ENCODE results near the gene UPF3A. TPM values are rescaled to one million over a fixed set of nuclear protein-coding genes. Genes with fewer than 3 reads are reported as not detected.

The UPF3A gene
- total RNA-seq = 10 to 100 TPM; 37.8 to 66.5 (median 44.7) TPM
- total RNA-seq (2013) = 60.8 TPM

DNA sequence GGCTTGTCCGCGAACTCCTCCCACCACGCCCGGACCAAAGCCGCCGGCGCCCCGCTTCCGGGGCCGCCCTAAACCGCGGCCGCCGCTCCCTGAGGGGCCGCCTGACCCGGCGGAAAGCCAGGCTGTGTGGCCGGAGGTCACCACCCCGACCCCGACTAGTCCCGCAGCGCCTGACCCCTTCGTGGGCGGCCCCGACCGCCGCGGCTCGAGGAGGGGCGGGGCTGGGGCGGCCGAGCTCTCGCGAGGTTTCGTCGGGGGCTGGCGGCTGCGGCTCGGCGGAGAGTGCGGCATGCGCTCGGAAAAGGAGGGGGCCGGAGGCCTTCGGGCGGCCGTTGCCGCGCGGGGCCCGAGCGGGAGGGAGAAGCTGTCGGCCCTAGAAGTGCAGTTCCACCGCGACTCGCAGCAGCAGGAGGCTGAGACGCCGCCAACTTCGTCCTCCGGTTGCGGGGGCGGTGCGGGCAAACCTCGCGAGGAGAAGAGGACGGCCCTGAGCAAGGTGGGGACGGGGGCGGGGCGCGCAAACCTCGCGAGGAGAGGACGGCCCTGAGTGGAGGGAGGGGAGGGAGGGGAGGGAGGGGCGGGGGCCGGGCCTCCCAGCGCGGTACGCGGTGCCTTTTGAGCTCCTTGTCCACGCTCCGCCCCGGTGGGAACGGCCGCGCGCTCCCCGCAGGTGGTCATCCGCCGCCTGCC is at the start of gene UPF3A:
UPF3A (plus strand) TSS at position 251 of the 690 bp plus-strand sequence; CDS start at position 290, 39 bp downstream.
- Histone ChIP-seq H3K4me1 (ENCODE audit: control insufficient read depth, insufficient read depth, low read length) (peaks cover 22% of the 10 kb centered on the region), H3K36me3 (ENCODE audit: control insufficient read depth, insufficient read depth, low read length) (peaks cover 22% of the 10 kb centered on the region), H3K9me3 (ENCODE audit: control insufficient read depth, insufficient read depth, low read length) (no peaks in the 10 kb centered on the region), H3K4me3 (ENCODE audit: low read length) (peak within 1 kb of the TSS; percentile 78), H3K27me3 (ENCODE audit: control insufficient read depth, insufficient read depth, low read length) (no peaks in the 10 kb centered on the region), H3K27ac (ENCODE audit: low read length) (peak within 1 kb of the TSS; percentile 91)
- intact Hi-C loops (cut with micrococcal nuclease) = loop anchor here (2.0 kb wide), 1 partner anchor 33 kb away; the partner anchor contains the start of gene CHAMP1
- no peaks in the 10 kb centered on the region for H3K9me3 Mint-ChIP-seq
- H3K27me3 Mint-ChIP-seq (ENCODE audit: low read depth in 2 of 2) = no peaks in the 10 kb centered on the region
- peak within 1 kb of the TSS; percentile 92 for H3K4me3 Mint-ChIP-seq
- peaks cover 5% of the 10 kb centered on the region for H3K36me3 Mint-ChIP-seq
- H3K4me1 Mint-ChIP-seq = peaks cover 42 to 43% of the 10 kb centered on the region in 2 donors
- ATAC-seq = peak; percentile 79 to 93 (median 80)
- peak within 1 kb of the TSS; percentile 89 to 95 for H3K27ac Mint-ChIP-seq
- WGBS (ENCODE audit: insufficient coverage) = 0% methylated on average over 77 of the region's 89 CpGs
- DNase-seq = peak; percentile 86 to 95
- TF ChIP-seq, protein P1, sequence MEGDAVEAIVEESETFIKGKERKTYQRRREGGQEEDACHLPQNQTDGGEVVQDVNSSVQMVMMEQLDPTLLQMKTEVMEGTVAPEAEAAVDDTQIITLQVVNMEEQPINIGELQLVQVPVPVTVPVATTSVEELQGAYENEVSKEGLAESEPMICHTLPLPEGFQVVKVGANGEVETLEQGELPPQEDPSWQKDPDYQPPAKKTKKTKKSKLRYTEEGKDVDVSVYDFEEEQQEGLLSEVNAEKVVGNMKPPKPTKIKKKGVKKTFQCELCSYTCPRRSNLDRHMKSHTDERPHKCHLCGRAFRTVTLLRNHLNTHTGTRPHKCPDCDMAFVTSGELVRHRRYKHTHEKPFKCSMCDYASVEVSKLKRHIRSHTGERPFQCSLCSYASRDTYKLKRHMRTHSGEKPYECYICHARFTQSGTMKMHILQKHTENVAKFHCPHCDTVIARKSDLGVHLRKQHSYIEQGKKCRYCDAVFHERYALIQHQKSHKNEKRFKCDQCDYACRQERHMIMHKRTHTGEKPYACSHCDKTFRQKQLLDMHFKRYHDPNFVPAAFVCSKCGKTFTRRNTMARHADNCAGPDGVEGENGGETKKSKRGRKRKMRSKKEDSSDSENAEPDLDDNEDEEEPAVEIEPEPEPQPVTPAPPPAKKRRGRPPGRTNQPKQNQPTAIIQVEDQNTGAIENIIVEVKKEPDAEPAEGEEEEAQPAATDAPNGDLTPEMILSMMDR (IDR thresholded peaks at IDR 0.05) = no peak

DNA sequence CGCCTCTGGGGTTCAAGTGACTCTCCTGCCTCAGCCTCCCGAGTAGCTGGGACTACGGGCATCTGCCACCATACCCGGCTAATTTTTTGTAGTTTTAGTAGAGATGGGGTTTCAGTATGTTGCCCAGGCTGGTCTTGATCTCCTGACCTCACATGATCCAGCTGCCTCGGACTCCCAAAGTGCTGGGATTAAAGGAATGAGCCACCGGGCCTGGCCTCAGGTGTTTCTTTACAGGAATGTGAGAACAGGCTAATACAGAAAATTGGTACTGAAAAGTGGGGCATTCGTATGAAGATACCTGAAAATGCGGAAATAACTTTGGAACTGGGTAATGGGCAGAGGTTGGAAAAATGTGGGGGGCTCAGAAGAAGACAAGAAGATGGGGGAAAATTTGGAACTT is 49.5 kb upstream of the UPF3A start:
- no peaks in the 10 kb centered on the region for H3K9me3 Mint-ChIP-seq
- Histone ChIP-seq H3K4me3 (ENCODE audit: low read length) (no peak overlapping the region), H3K9me3 (ENCODE audit: control insufficient read depth, insufficient read depth, low read length) (no peaks in the 10 kb centered on the region), H3K27me3 (ENCODE audit: control insufficient read depth, insufficient read depth, low read length) (no peaks in the 10 kb centered on the region), H3K4me1 (ENCODE audit: control insufficient read depth, insufficient read depth, low read length) (peaks cover 18% of the 10 kb centered on the region), H3K27ac (ENCODE audit: low read length) (no peak overlapping the region), H3K36me3 (ENCODE audit: control insufficient read depth, insufficient read depth, low read length) (peaks cover 3% of the 10 kb centered on the region)
- TF ChIP-seq, protein P1 (IDR thresholded peaks at IDR 0.05) = no peak
- no peaks in the 10 kb centered on the region for H3K36me3 Mint-ChIP-seq
- no peak overlapping the region for H3K4me3 Mint-ChIP-seq
- ATAC-seq (no peak), DNase-seq (no peak)
- WGBS (ENCODE audit: insufficient coverage) = 78% methylated on average over 8 of the region's 8 CpGs
- H3K27me3 Mint-ChIP-seq (ENCODE audit: low read depth in 2 of 2) = peaks cover 4 to 13% of the 10 kb centered on the region in 2 donors
- intact Hi-C loops (cut with micrococcal nuclease) = no loop called here
- H3K27ac Mint-ChIP-seq = no peak overlapping the region
- peaks cover 11 to 26% of the 10 kb centered on the region in 2 donors for H3K4me1 Mint-ChIP-seq

- Histone ChIP-seq H3K4me1 (ENCODE audit: control insufficient read depth, insufficient read depth, low read length) (peaks cover 16% of the 10 kb centered on the region), H3K9me3 (ENCODE audit: control insufficient read depth, insufficient read depth, low read length) (no peaks in the 10 kb centered on the region), H3K27me3 (ENCODE audit: control insufficient read depth, insufficient read depth, low read length) (no peaks in the 10 kb centered on the region), H3K27ac (ENCODE audit: low read length) (peak overlapping the region; percentile 14), H3K4me3 (ENCODE audit: low read length) (peak overlapping the region; percentile 27), H3K36me3 (ENCODE audit: control insufficient read depth, insufficient read depth, low read length) (peaks cover 24% of the 10 kb centered on the region)
- H3K4me3 Mint-ChIP-seq = peak overlapping the region; percentile 94
- ATAC-seq = no peak
- H3K36me3 Mint-ChIP-seq = peaks cover 8% of the 10 kb centered on the region
- H3K27me3 Mint-ChIP-seq (ENCODE audit: low read depth in 2 of 2) = peaks cover 4 to 13% of the 10 kb centered on the region in 2 donors
- 67% methylated on average over 1 of the region's 4 CpGs for WGBS (ENCODE audit: insufficient coverage)
- H3K9me3 Mint-ChIP-seq = no peaks in the 10 kb centered on the region
- DNase-seq = no peak
- peak overlapping the region; percentile 55 to 72 for H3K27ac Mint-ChIP-seq
- intact Hi-C loops (cut with micrococcal nuclease) = no loop called here
- H3K4me1 Mint-ChIP-seq = peaks cover 18 to 20% of the 10 kb centered on the region in 2 donors
- TF ChIP-seq, protein P1 (IDR thresholded peaks at IDR 0.05) = no peak
Observed at GRCh38 chr13:114234266-114234644, 47.1 kb upstream of the UPF3A start.
